Stomach (tissue), 4 donors: Measurements from ENCODE around the gene ANKS1B.

Experiments
- EP300 ChIP-seq: sonication (generic); formaldehyde crosslinking; IDR thresholded peaks from one replicate; pipeline ENCODE4 v1.6.1; 2017; ENCODE audit warnings: antibody characterized with exemption
- POLR2AphosphoS5 ChIP-seq, 3 donors: sonication (generic); formaldehyde crosslinking; IDR thresholded peaks; one replicate each; pipeline ENCODE4 v1.6.1; 2016; ENCODE audit warnings: antibody characterized with exemption in 3 of 3
- TF ChIP-seq, protein P1 (sequence below), 7 experiments: fragments of 450-650 bp in 4 of 7; fragments of 200-600 bp in 3 of 7; sonication (generic) in 3 of 7; IDR thresholded peaks; one replicate each; pipeline ENCODE4 v1.5.1; 2016 to 2019; ENCODE audit warnings: antibody characterized with exemption in 7 of 7, control low read depth in 2 of 7, mild to moderate bottlenecking in 1 of 7

DNA sequence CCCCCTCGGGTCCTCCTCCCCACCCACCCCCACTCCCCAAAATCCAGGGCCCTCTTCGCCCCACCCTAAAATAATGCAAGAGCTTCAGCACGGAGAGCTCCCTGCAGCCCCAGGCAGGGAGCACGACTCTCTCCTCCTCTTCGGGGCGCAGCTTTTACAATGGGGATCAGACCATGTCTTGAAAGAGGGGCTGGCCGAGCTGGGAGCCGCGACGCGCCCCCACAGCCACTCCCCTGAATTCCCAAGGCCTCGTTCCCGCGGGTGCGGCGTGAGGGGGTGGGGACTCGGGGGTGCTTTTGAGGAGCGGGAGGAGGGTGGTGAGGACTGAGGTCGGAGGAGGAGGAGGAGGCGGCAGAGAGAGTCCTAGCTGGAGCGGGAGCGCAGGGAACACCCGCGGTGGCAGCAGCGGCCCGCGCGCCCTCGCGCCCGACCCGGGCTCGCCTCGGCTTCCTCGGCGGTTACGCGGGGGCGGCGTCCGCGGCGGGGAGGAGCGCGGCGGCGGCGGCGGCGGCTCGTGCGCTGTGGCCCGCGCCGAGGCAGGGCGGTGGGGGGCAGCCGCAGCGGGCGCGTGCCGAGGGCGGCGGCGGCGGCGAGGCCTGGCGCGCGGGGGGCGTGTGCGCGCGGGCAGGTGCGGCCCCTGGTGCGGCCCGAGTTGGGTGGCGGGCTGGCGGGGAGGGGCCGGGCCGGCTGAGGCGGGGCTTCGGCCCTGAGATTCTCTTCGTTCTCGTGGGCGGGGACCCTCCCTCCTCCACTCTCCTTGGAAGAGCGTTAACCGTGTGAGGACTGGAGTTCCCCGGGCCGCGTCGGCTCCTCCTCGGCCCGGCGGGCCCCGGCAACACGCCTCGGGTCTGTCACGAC lies at the start of gene ANKS1B:
- TF ChIP-seq, protein P1, sequence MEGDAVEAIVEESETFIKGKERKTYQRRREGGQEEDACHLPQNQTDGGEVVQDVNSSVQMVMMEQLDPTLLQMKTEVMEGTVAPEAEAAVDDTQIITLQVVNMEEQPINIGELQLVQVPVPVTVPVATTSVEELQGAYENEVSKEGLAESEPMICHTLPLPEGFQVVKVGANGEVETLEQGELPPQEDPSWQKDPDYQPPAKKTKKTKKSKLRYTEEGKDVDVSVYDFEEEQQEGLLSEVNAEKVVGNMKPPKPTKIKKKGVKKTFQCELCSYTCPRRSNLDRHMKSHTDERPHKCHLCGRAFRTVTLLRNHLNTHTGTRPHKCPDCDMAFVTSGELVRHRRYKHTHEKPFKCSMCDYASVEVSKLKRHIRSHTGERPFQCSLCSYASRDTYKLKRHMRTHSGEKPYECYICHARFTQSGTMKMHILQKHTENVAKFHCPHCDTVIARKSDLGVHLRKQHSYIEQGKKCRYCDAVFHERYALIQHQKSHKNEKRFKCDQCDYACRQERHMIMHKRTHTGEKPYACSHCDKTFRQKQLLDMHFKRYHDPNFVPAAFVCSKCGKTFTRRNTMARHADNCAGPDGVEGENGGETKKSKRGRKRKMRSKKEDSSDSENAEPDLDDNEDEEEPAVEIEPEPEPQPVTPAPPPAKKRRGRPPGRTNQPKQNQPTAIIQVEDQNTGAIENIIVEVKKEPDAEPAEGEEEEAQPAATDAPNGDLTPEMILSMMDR (IDR thresholded peaks at IDR 0.05) = no peak
- TF ChIP-seq POLR2AphosphoS5 (IDR thresholded peaks at IDR 0.05) (no peak), EP300 (no peak)
